Activated naive CD4-positive, alpha-beta T cell treated with anti-CD3 and anti-CD28 coated beads, Interleukin-2, amount 50 U/mL, for 72 hours (primary cell): ENCODE data around the gene NDUFC1. TPM values are rescaled to one million over a fixed set of nuclear protein-coding genes. Genes with fewer than 3 reads are reported as not detected.

Experiments
- ATAC-seq, 2 donors: fragments of 150-1000 bp; cut with Tn5 transposase; 2 replicates each; pipeline ENCODE4 v1.10.0; 2021; ENCODE audit warnings: mild to moderate bottlenecking in 2 of 2, moderate library complexity in 2 of 2
- DNase-seq, 2 donors: peaks; one replicate each; pipeline ENCODE4 v3.0.0; 2021 to 2022; ENCODE audit warnings: low spot score in 2 of 2
- H3K27ac Mint-ChIP-seq, 2 donors: one replicate each; pipeline ENCODE4 v1.8.0; 2022; ENCODE audit warnings: mild to moderate bottlenecking in 2 of 2, mixed read lengths in 2 of 2
- H3K36me3 Mint-ChIP-seq, 2 donors: one replicate each; pipeline ENCODE4 v1.8.0; 2022; ENCODE audit warnings: mixed read lengths in 2 of 2
- H3K9me3 Mint-ChIP-seq, 2 donors: one replicate each; pipeline ENCODE4 v1.8.0; 2022; ENCODE audit warnings: mixed read lengths in 2 of 2
- total RNA-seq, 2 donors: library from RNA; stranded (reverse); gene quantifications; one replicate each; pipeline ENCODE4 v1.2.3, GENCODE V29; 2022

Gene NDUFC1
- total RNA-seq, 2 donors from 2014 or later: 29.8 to 47.5 TPM

DNA sequence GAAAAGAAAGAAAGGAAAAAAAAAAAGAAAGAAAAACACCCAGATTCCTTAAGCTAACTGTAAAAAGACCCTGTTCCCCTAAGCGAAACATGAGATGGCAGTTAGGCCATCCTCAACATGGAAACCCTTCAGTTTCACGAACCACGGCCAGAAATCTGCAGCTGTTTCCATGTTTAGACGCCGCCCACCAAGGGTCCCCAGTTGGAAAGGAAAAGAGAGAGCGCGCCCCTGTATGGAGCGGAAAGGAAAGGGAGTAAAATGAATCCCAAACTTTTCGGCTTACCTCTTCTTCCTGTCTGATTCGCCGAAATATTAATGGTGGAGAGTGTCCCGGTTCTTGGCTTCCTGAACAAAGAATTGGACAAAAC lies 60.5 kb downstream of the NDUFC1 start:
- Mint-ChIP-seq H3K27ac (no peak overlapping the region), H3K9me3 (peaks cover 0 to 9% of the 10 kb centered on the region in 2 donors), H3K36me3 (peaks cover 0 to 8% of the 10 kb centered on the region in 2 donors)
- DNase-seq (no peak), ATAC-seq (no peak)

DNA sequence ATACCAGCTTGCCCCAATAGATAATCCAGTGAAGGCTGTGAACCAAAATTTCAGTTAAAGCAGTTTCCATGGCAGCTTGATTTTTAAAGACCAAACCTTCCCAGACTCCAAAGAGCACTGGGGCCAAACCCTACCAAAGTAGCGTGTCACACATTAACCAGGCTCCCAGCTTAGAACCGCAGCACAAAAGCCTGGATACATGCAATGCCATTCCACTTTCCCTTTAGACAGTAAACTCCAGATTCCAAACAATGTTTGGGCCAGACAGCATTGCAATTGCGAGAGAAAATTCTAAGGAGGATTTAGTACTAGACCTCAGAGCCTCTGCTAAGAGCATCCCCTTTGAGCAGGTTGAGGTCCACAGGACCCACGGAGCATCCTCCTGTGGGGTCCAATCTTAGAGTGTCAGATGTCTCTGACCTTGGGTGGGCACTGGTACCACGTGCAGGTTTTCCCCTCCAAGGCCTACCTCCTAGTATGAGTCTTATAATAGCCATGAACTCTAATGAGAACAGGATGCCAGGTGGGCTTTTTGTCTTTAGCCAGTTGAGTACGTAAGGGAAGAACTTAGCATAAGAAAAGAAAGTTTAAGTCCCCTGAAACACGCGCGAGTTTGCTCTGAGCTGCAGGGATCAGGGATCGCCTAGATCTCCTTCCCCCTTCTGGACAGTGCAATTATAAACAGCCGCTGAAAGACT lies 61.0 kb downstream of the NDUFC1 start:
- H3K9me3 Mint-ChIP-seq: peaks cover 0 to 9% of the 10 kb centered on the region in 2 donors
- no peak overlapping the region for H3K27ac Mint-ChIP-seq
- H3K36me3 Mint-ChIP-seq: peaks cover 0 to 8% of the 10 kb centered on the region in 2 donors
- no peak for DNase-seq
- ATAC-seq: no peak

Other genes with a start within 250 kb of the NDUFC1 start
- gene ELF2, start 125.3 kb downstream of the NDUFC1 start, total RNA-seq: 10 to 100 TPM; 30.1 to 34.9 TPM
- under 1 TPM; 0.27 to 0.31 TPM for gene MGARP, start 22.3 kb downstream of the NDUFC1 start, total RNA-seq
- gene NAA15, start 972 bp downstream of the NDUFC1 start, total RNA-seq: 10 to 100 TPM; 71.0 to 86.6 TPM
- 10 to 100 TPM in 1 of 2 donors, 1 to 10 TPM in 1; 7.5 to 10.1 TPM for gene RAB33B, start 151.6 kb upstream of the NDUFC1 start, total RNA-seq